Esophagus squamous epithelium (tissue), 4 donors: ENCODE results near the gene ARRB1.

Experiments
- CTCF ChIP-seq, 6 experiments: fragments of 450-650 bp in 4 of 6; fragments of 200-600 bp in 2 of 6; sonication (generic) in 2 of 6; IDR thresholded peaks; one replicate each; pipeline ENCODE4 v1.5.1; 2016 to 2019; ENCODE audit warnings: antibody characterized with exemption in 6 of 6, mild to moderate bottlenecking in 4 of 6, moderate library complexity in 4 of 6
- POLR2A ChIP-seq, 4 donors: fragments of 450-650 bp; IDR thresholded peaks; one replicate each; pipeline ENCODE4 v1.6.1; 2017; ENCODE audit warnings: antibody characterized with exemption in 4 of 4, mild to moderate bottlenecking in 4 of 4, moderate library complexity in 3 of 4

- no peak for TF ChIP-seq POLR2A (IDR thresholded peaks at IDR 0.05)
- no peak for TF ChIP-seq CTCF (IDR thresholded peaks at IDR 0.05)
Measured at GRCh38 chr11:75233754-75234172, 117.7 kb downstream of the ARRB1 start.
